Smooth muscle cell (in vitro differentiated cells): ENCODE results near the gene MAPK4. TPM values are rescaled to one million over a fixed set of nuclear protein-coding genes. Genes with fewer than 3 reads are reported as not detected.
"Not testable (repeated sequence)": the region's sequence is repeated elsewhere in the genome, so short reads cannot be mapped to it uniquely, and the experiment has no call there.

Source experiments
- DNase-seq: peaks from one replicate; lab custom pipeline; 2025; ENCODE audit not compliant: unreplicated experiment; lab: John Stamatoyannopoulos, UW
- H2AFZ ChIP-seq: fragments of 200-600 bp; sonication (generic); 2 replicates; pipeline ENCODE4 v1.6.0; 2016; ENCODE audit warnings: antibody characterized with exemption, low read depth, mild to moderate bottlenecking
- H3F3A ChIP-seq: fragments of 200-600 bp; sonication (generic); 2 replicates; pipeline ENCODE4 v1.6.0; 2017; ENCODE audit warnings: antibody characterized with exemption, low read depth
- H3K27ac ChIP-seq: fragments of 200-600 bp; sonication (generic); 2 replicates; pipeline ENCODE4 v1.5.1; 2016; ENCODE audit warnings: low read depth, mild to moderate bottlenecking
- H3K27me3 ChIP-seq: fragments of 200-600 bp; sonication (generic); 2 replicates; pipeline ENCODE4 v1.6.1; 2016; ENCODE audit warnings: low read depth, mild to moderate bottlenecking
- H3K36me3 ChIP-seq: fragments of 200-600 bp; sonication (generic); 2 replicates; pipeline ENCODE4 v1.5.1; 2016; ENCODE audit warnings: low read depth
- H3K4me1 ChIP-seq: fragments of 200-600 bp; sonication (generic); 2 replicates; pipeline ENCODE4 v1.5.1; 2016; ENCODE audit warnings: low read depth
- H3K4me2 ChIP-seq: fragments of 200-600 bp; sonication (generic); 2 replicates; pipeline ENCODE4 v1.6.0; 2016; ENCODE audit warnings: mild to moderate bottlenecking
- H3K4me3 ChIP-seq: fragments of 200-600 bp; sonication (generic); 2 replicates; pipeline ENCODE4 v1.5.1; 2016; ENCODE audit warnings: mild to moderate bottlenecking
- H3K79me2 ChIP-seq: fragments of 200-600 bp; sonication (generic); 2 replicates; pipeline ENCODE4 v1.6.0; 2016; ENCODE audit warnings: low read depth, mild to moderate bottlenecking
- H3K9ac ChIP-seq: fragments of 200-600 bp; sonication (generic); 2 replicates; pipeline ENCODE4 v1.6.0; 2016; ENCODE audit warnings: low read depth
- H3K9me3 ChIP-seq: fragments of 200-600 bp; sonication (generic); replicated peaks from 2 replicates; pipeline ENCODE4 v1.5.1; 2016; ENCODE audit warnings: low read depth
- H4K20me1 ChIP-seq: fragments of 200-600 bp; sonication (generic); 2 replicates; pipeline ENCODE4 v1.6.0; 2016; ENCODE audit warnings: low read depth
- CTCF ChIP-seq: fragments of 200-600 bp; sonication (generic); IDR thresholded peaks from 2 replicates; pipeline ENCODE4 v1.5.1; 2017; ENCODE audit warnings: borderline replicate concordance, mild to moderate bottlenecking, antibody characterized with exemption; ENCODE audit not compliant: insufficient read depth, poor library complexity, severe bottlenecking
- WGBS: methylation state at CpG from one replicate; pipeline ENCODE4 v1.1.7; 2016; ENCODE audit warnings: low lambda C conversion rate; 5-methylcytosine and 5-hydroxymethylcytosine counted together
- polyA plus RNA-seq: library from polyadenylated mRNA; unstranded; fragments of >200 nt; fragmentation: Nextera tagmentation; extraction: Ambion mirVana; gene quantifications from 2 replicates; pipeline ENCODE4 v1.2.1, GENCODE V29; 2016
- total RNA-seq: library from RNA; depleted of rRNA; stranded (reverse); fragments of >200 nt; gene quantifications from 2 replicates; pipeline ENCODE4 v1.2.3, GENCODE V29; 2014

Gene MAPK4
- total and polyA plus RNA-seq, 2 experiments from 2014 or later: 0.09 TPM; not detected in 1

DNA sequence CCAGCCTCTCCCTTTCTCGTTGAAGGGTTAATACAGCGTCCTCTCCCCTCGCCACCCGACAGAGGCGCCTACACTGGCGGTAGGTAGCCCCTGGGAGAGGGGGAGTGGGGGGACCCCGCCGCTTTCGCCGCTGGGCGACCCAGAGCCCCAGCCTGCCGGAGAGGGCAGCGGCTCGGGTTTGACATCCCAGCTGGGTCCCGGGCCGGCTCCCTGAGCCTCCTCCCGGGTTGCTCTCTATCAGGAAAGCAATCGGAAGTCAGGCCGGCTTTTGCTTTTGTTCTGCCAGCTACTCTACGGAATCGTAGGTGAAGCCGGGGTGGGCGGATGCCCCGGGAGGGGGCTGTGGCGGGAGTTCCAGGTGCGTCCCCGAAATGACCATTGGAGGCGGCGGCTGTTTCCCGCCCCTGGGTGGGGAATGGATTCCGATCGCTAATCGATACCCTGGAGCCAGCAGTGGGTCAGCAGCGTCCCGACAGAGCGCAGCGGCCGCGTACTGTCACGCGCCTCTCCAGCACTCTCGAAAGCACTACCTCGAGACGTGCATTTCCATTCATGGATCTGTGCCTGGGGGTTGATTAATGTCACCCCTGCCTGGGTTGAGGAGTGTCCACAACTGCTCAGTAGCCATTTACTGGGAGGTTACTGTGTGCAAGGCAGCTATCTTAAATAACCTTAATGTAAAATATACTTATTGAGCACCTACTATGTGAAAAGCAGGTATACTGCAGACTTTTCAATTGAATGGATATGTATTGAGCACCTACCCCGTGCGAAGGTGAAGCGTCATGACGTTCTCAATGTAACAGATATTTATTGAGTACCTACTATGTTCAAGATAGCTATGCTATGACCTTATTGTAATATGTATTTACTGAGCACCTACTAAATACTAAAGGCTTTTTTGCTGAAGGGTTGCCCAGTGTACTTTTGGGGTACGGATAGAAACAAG, 1.1 kb downstream of the MAPK4 start:
- 6% methylated on average over 46 of the region's 49 CpGs for WGBS
- Histone ChIP-seq H3K36me3 (no peaks in the 10 kb centered on the region), H2AFZ (peak overlapping the region; percentile 92), H3K9me3 (no peaks in the 10 kb centered on the region), H3K4me2 (peak overlapping the region; percentile 99), H4K20me1 (no peaks in the 10 kb centered on the region), H3K27ac (no peak overlapping the region), H3K4me1 (peaks cover 9% of the 10 kb centered on the region), H3K9ac (no peak overlapping the region), H3F3A (peaks cover 8% of the 10 kb centered on the region), H3K4me3 (peak overlapping the region; percentile 75), H3K27me3 (peaks cover 89% of the 10 kb centered on the region), H3K79me2 (no peaks in the 10 kb centered on the region)
- no peak for DNase-seq
- TF ChIP-seq CTCF: no peak

DNA sequence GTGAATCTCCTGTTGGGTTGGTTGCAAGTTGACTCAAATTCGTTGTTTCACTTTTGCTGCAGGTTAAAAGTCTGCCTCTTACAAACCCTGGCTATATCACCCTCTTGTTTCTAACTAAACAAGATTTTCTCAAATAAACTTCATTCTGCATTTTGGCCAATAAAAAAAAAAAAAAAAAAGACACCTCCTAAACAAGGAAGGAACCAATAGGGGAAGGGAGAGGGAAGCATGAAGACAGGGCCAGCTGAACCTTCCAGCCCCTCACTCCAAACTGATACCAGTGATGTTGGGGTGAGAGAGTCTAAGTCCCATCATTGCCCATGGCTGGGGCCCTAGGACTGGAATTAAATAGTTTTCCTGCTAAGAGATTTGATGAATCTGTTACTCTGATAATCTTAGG, 2.4 kb downstream of the MAPK4 start:
- H3F3A ChIP-seq, H3K4me3 ChIP-seq, H3K36me3 ChIP-seq, H3K79me2 ChIP-seq, DNase-seq, H4K20me1 ChIP-seq, H3K9me3 ChIP-seq, H3K4me2 ChIP-seq, H3K27ac ChIP-seq, H3K4me1 ChIP-seq, H3K9ac ChIP-seq, H2AFZ ChIP-seq: not testable (repeated sequence)
- H3K27me3 ChIP-seq: peaks cover 77% of the 10 kb centered on the region
- WGBS: 92% methylated on average over 1 of the region's 1 CpG

DNA sequence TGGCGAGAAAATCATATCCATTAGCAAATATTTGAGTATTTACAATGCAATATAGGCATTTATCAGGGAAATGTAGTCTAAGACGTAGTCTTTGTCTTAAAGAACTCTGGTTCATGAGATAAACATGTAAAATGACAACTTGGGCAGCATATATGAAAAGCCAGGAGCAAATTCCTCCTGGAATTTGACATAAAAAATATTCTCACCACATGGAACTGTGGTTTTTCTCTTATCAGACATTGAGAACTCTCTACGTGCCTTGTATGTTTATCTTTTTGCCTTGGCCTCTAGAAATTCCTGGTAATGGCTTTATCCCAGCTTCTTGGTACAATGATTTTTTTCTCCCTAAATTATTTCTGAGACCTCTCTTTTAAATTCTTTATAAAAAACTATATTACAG, 2.8 kb downstream of the MAPK4 start:
- no peak overlapping the region for H2AFZ ChIP-seq
- peaks cover 9% of the 10 kb centered on the region for H3K4me1 ChIP-seq
- no peaks in the 10 kb centered on the region for H4K20me1 ChIP-seq
- no peaks in the 10 kb centered on the region for H3K9me3 ChIP-seq
- H3K79me2 ChIP-seq: no peaks in the 10 kb centered on the region
- H3K4me2 ChIP-seq: no peak overlapping the region
- no peak overlapping the region for H3K9ac ChIP-seq
- no peak for TF ChIP-seq CTCF
- DNase-seq: no peak
- H3K4me3 ChIP-seq: no peak overlapping the region
- no peaks in the 10 kb centered on the region for H3K36me3 ChIP-seq
- no peak overlapping the region for H3K27ac ChIP-seq
- peaks cover 8% of the 10 kb centered on the region for H3F3A ChIP-seq
- 68% methylated on average over 3 of the region's 3 CpGs for WGBS
- peaks cover 73% of the 10 kb centered on the region for H3K27me3 ChIP-seq

GRCh38 chr18:50563376-50563775, 3.5 kb downstream of the MAPK4 start:
- no peaks in the 10 kb centered on the region for H4K20me1 ChIP-seq
- H3K27me3 ChIP-seq: peaks cover 66% of the 10 kb centered on the region
- H3K36me3 ChIP-seq: no peaks in the 10 kb centered on the region
- H3K9ac ChIP-seq: no peak overlapping the region
- no peak overlapping the region for H3K27ac ChIP-seq
- H3K79me2 ChIP-seq: no peaks in the 10 kb centered on the region
- 70% methylated on average over 3 of the region's 3 CpGs for WGBS
- H3K4me1 ChIP-seq: peaks cover 9% of the 10 kb centered on the region
- H3K9me3 ChIP-seq: no peaks in the 10 kb centered on the region
- no peak overlapping the region for H2AFZ ChIP-seq
- H3F3A ChIP-seq: peaks cover 8% of the 10 kb centered on the region
- DNase-seq: no peak
- H3K4me2 ChIP-seq: no peak overlapping the region
- no peak for TF ChIP-seq CTCF
- H3K4me3 ChIP-seq: no peak overlapping the region
